ENCODE data around the gene TOP1.

DNA sequence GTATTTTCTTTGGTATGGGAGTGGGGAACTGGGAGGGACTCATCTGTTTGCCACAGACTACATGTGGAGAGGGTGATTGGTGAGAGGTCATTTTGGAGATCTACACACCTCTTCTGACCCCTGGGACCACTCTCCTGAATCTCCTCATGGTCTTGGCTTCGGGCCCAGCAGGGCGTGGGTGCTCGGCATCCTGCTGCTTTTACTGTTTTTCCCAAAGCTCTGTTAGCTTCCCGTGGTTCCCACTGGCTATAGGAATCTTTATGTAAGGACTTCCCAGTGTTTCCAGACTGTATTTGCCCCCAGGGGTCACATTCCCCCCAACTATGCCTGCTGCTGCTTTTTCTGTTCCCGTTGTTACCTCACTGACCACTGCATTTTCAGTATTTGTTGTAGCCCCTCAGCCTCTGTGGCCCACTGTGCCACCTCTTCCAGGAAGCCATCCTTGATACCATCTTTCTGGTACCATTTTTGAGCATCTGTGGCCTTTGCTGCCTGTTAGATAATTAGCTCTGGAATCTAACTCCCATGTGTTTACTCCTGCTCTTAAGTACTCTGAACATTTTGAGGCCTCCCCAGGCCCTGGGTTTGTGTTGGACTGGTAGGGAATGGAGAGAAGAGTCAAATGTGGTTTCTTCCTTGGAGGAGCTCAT is 123.6 kb downstream of the TOP1 start:
- TF ChIP-seq EZH2 (IDR thresholded peaks at IDR 0.05; ENCODE audit: borderline replicate concordance, low read length): no peak
- TF ChIP-seq, protein P1, sequence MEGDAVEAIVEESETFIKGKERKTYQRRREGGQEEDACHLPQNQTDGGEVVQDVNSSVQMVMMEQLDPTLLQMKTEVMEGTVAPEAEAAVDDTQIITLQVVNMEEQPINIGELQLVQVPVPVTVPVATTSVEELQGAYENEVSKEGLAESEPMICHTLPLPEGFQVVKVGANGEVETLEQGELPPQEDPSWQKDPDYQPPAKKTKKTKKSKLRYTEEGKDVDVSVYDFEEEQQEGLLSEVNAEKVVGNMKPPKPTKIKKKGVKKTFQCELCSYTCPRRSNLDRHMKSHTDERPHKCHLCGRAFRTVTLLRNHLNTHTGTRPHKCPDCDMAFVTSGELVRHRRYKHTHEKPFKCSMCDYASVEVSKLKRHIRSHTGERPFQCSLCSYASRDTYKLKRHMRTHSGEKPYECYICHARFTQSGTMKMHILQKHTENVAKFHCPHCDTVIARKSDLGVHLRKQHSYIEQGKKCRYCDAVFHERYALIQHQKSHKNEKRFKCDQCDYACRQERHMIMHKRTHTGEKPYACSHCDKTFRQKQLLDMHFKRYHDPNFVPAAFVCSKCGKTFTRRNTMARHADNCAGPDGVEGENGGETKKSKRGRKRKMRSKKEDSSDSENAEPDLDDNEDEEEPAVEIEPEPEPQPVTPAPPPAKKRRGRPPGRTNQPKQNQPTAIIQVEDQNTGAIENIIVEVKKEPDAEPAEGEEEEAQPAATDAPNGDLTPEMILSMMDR (conservative IDR thresholded peaks at IDR 0.05 in 1 of 2, IDR thresholded peaks at IDR 0.05 in 1 of 2; ENCODE audit: extremely low read depth in 1 of 2, insufficient read depth in 1 of 2, low read depth in 1 of 2, low read length in 2 of 2): no peak
